OCI-LY7 (cell line): Measurements from ENCODE around the gene FBXO31. TPM values are rescaled to one million over a fixed set of nuclear protein-coding genes. Genes with fewer than 3 reads are reported as not detected.
"Not testable (repeated sequence)": the region's sequence is repeated elsewhere in the genome, so short reads cannot be mapped to it uniquely, and the experiment has no call there.

Experiments
- BruUV-seq: library from RNA; stranded (reverse); fragments of 400-500 nt; replicated peaks from 2 replicates; lab custom pipeline; 2021; lab: Mats Ljungman, UMichigan
- CTCF ChIA-PET: fragments of 300-600 bp; sonication (Branson Sonifier 250); formaldehyde crosslinking; loops from one replicate; lab custom pipeline; 2022; ENCODE audit warnings: antibody characterized with exemption; ENCODE audit not compliant: unreplicated experiment; lab: Charles Lee
- POLR2A ChIA-PET: fragments of 300-600 bp; sonication (Branson Sonifier 250); formaldehyde crosslinking; loops from one replicate; lab custom pipeline; 2022; ENCODE audit warnings: antibody characterized with exemption; lab: Charles Lee
- DNase-seq: peaks from one replicate; pipeline ENCODE4 v3.0.0-alpha.2; 2015; ENCODE audit warnings: low spot score
- H2AFZ ChIP-seq: fragments of 200-600 bp; sonication (generic), shearing (Covaris generic); 2 replicates; pipeline ENCODE4 v1.6.1; 2014; ENCODE audit warnings: mild to moderate bottlenecking, antibody characterized with exemption, low read length, moderate library complexity
- H3K27ac ChIP-seq: fragments of 200-600 bp; sonication (generic); 2 replicates; pipeline ENCODE4 v1.5.1; 2014; ENCODE audit warnings: mixed run types, low read depth, mild to moderate bottlenecking, moderate library complexity, low read length, inconsistent platforms; ENCODE audit not compliant: poor library complexity, severe bottlenecking
- H3K36me3 ChIP-seq: fragments of 200-600 bp; sonication (generic); 2 replicates; pipeline ENCODE4 v1.6.1; 2014; ENCODE audit warnings: mild to moderate bottlenecking, antibody characterized with exemption, low read length, moderate library complexity, mixed read lengths; ENCODE audit not compliant: insufficient read depth
- H3K4me1 ChIP-seq: fragments of 200-600 bp; sonication (generic); 2 replicates; pipeline ENCODE4 v1.5.1; 2014; ENCODE audit warnings: mild to moderate bottlenecking, low read length; ENCODE audit not compliant: insufficient read depth, poor library complexity, severe bottlenecking
- H3K4me2 ChIP-seq: fragments of 200-600 bp; sonication (generic); 2 replicates; pipeline ENCODE4 v1.6.1; 2014; ENCODE audit warnings: mild to moderate bottlenecking, low read length
- H3K4me3 ChIP-seq: fragments of 200-600 bp; sonication (generic); 2 replicates; pipeline ENCODE4 v1.5.1; 2014; ENCODE audit warnings: mild to moderate bottlenecking, low read depth, low read length; ENCODE audit not compliant: poor library complexity, severe bottlenecking
- H3K79me2 ChIP-seq: fragments of 200-600 bp; sonication (generic); 2 replicates; pipeline ENCODE4 v1.6.1; 2016; ENCODE audit warnings: low read depth, mild to moderate bottlenecking, low read length, moderate library complexity, mixed read lengths; ENCODE audit not compliant: insufficient read depth
- H3K9me2 ChIP-seq: fragments of 200-600 bp; sonication (generic); 2 replicates; pipeline ENCODE4 v1.6.1; 2016; ENCODE audit warnings: mild to moderate bottlenecking, low read length, mixed read lengths; ENCODE audit not compliant: insufficient read depth
- H3K9me3 ChIP-seq: fragments of 200-600 bp; sonication (generic); 2 replicates; pipeline ENCODE4 v1.6.1; 2014; ENCODE audit warnings: mild to moderate bottlenecking, mixed run types, low read length, mixed read lengths
- H4K20me1 ChIP-seq: fragments of 200-600 bp; sonication (generic); 2 replicates; pipeline ENCODE4 v1.6.1; 2014; ENCODE audit warnings: mild to moderate bottlenecking, antibody characterized with exemption, low read length, moderate library complexity, mixed read lengths; ENCODE audit not compliant: insufficient read depth
- EZH2phosphoT487 ChIP-seq: fragments of 200-600 bp; sonication (generic); IDR thresholded peaks from 2 replicates; pipeline ENCODE4 v1.6.1; 2018; ENCODE audit warnings: low read depth, borderline replicate concordance, mild to moderate bottlenecking, mixed run types, antibody characterized with exemption, low read length, moderate library complexity, mixed read lengths
- intact Hi-C: fragments of 100-400 bp; cut with micrococcal nuclease; formaldehyde crosslinking; loops from one replicate; pipeline ENCODE4 v1.10.0; 2022; ENCODE audit not compliant: unreplicated experiment
- total RNA-seq, 2 experiments: library from RNA; depleted of rRNA in 1 of 2; stranded (reverse); fragments of >200 nt in 1 of 2; shearing (Covaris generic) in 1 of 2; gene quantifications; 2 replicates each; pipeline ENCODE4 v1.2.3, GENCODE V29; 2014 to 2022
- TF ChIP-seq, protein P1 (sequence below): fragments of 200-600 bp; sonication (generic); conservative IDR thresholded peaks from 2 replicates; pipeline ENCODE4 v1.5.1; 2014; ENCODE audit warnings: mild to moderate bottlenecking, antibody characterized with exemption, low read length, moderate library complexity, mixed read lengths

FBXO31 gene
- total RNA-seq, 2 experiments from 2014 or later, result 26.0 to 32.4 TPM

DNA sequence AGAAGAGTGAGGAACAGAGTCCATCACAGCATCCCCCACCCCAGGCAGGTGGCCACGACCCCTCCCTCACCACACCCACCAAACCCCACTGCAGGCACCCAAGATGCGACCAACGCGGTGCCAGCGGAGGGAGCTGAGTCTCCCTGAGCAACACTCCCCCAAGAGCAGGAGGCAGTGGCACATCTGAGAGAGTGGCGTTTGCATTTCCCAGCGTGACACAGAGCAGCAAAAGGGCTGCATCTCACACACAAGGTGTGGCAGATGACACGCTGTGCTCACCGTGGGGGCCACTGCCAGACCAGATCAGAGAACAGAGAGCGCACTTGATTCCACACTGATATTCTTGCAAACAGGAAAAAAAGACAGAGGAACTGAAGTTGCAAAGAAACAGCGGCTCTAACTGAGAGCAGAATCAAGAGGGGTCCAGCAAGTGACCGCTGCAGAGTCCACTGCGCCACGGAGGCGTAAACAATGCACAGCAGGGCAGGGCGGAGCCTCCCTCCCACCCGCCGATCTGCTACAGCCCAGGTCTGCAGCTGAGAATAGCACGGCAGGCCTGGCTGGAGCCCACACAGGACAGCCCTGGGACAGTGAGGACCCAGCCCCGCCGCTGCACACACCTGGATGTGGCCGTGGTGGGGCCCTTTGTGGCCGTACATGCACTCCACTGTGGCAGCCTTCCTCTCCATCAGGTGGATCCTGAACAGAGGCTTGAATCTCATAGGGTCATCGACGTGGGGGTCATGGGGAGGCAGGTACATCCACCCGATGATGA is 40.4 kb downstream of the FBXO31 start:
- Histone ChIP-seq H3K4me2 (no peak overlapping the region), H3K4me3 (no peak overlapping the region), H3K9me3 (no peaks in the 10 kb centered on the region), H2AFZ (no peak overlapping the region), H3K79me2 (no peaks in the 10 kb centered on the region), H3K27ac (no peak overlapping the region), H3K4me1 (no peaks in the 10 kb centered on the region), H4K20me1 (no peaks in the 10 kb centered on the region), H3K36me3 (peaks cover 46% of the 10 kb centered on the region), H3K9me2 (no peaks in the 10 kb centered on the region)
- no peak for TF ChIP-seq EZH2phosphoT487
- TF ChIP-seq, protein P1, sequence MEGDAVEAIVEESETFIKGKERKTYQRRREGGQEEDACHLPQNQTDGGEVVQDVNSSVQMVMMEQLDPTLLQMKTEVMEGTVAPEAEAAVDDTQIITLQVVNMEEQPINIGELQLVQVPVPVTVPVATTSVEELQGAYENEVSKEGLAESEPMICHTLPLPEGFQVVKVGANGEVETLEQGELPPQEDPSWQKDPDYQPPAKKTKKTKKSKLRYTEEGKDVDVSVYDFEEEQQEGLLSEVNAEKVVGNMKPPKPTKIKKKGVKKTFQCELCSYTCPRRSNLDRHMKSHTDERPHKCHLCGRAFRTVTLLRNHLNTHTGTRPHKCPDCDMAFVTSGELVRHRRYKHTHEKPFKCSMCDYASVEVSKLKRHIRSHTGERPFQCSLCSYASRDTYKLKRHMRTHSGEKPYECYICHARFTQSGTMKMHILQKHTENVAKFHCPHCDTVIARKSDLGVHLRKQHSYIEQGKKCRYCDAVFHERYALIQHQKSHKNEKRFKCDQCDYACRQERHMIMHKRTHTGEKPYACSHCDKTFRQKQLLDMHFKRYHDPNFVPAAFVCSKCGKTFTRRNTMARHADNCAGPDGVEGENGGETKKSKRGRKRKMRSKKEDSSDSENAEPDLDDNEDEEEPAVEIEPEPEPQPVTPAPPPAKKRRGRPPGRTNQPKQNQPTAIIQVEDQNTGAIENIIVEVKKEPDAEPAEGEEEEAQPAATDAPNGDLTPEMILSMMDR, result no peak
- no peak for DNase-seq
- CTCF ChIA-PET, result no interaction called here
- BruUV-seq, result no TSS peak
- intact Hi-C loops, result no loop called here
- POLR2A ChIA-PET, result no interaction called here

DNA sequence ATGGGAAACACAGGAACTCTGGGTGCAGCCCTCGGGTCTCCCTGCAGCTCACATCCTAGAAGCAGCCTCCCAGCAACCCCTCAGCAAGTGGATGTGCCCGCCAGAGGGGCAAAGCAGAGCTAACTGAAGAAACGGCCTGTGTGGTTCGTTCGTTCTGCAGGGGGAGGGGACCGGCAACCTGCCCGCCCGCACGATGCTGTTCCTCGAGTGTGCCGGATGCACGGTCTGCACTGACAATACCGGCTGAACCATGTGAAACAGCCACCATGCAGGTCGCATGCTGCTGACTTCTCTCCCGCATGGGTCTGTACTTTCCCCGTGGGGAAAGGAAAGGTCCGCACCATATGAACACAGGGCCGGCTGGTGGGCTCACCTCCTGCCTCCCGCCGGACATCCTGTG is 41.1 kb downstream of the FBXO31 start:
- Histone ChIP-seq H3K9me3 (no peaks in the 10 kb centered on the region), H3K4me2 (no peak overlapping the region), H3K9me2 (no peaks in the 10 kb centered on the region), H3K27ac (no peak overlapping the region), H3K4me1 (no peaks in the 10 kb centered on the region), H4K20me1 (no peaks in the 10 kb centered on the region), H2AFZ (no peak overlapping the region), H3K36me3 (peaks cover 46% of the 10 kb centered on the region), H3K4me3 (no peak overlapping the region), H3K79me2 (no peaks in the 10 kb centered on the region)
- ChIA-PET CTCF (no interaction called here), POLR2A (no interaction called here)
- intact Hi-C loops, result no loop called here
- BruUV-seq, result no TSS peak
- no peak for TF ChIP-seq EZH2phosphoT487
- TF ChIP-seq, protein P1, result no peak
- no peak for DNase-seq

DNA sequence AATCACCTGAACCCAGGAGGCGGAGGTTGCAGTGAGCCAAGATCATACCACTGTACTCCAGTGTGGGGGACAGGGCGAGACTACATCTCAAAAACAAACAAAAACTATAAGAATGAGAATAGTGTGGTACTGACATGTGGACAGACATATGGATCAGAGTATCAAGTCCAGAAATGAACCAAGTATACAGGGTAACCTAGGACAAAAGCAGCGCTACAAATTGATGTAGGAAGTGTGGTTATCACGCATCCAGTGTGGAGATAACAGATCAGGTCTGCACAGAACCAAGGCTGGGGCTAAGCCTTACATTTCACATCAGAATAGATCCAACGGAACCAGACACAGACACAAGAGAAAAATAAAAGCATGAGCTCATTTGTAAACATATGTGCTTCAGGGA is 43.4 kb downstream of the FBXO31 start:
- Histone ChIP-seq H3K4me1 (no peaks in the 10 kb centered on the region), H4K20me1 (no peaks in the 10 kb centered on the region)
- CTCF ChIA-PET, result no interaction called here

DNA sequence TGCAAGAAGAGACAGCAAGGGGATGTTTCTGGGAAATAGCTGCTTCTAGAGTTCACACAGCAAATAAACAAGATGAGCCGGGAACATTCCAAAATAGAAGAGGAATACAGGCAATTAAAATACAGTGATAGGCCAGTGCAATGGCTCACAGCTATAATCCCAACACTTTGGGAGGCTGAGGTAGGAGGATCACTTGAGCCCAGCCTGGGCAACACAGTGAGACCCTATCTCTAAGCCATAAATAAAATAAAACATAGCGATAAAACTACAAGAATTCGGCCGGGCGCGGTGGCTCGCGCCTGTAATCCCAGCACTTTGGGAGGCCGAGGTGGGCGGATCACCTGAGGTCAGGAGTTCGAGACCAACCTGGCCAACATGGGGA is 43.9 kb downstream of the FBXO31 start:
- intact Hi-C loops, H2AFZ ChIP-seq, H3K9me3 ChIP-seq, H3K4me3 ChIP-seq, H3K4me1 ChIP-seq, DNase-seq, CTCF ChIA-PET, H3K4me2 ChIP-seq, H4K20me1 ChIP-seq, H3K9me2 ChIP-seq, H3K79me2 ChIP-seq, H3K27ac ChIP-seq, BruUV-seq, POLR2A ChIA-PET: not testable (repeated sequence)
- H3K36me3 ChIP-seq, result peaks cover 45% of the 10 kb centered on the region

More for the DNA sequence above, 43.4 kb downstream of the FBXO31 start:
- Histone ChIP-seq H3K36me3 (peaks cover 42% of the 10 kb centered on the region), H3K4me3 (no peak overlapping the region), H3K9me2 (no peaks in the 10 kb centered on the region), H3K79me2 (no peaks in the 10 kb centered on the region), H2AFZ (no peak overlapping the region), H3K27ac (no peak overlapping the region), H3K9me3 (no peaks in the 10 kb centered on the region), H3K4me2 (no peak overlapping the region)
- DNase-seq, result no peak
- intact Hi-C loops, result no loop called here
- POLR2A ChIA-PET, result no interaction called here
- TF ChIP-seq EZH2phosphoT487, result no peak
- TF ChIP-seq, protein P1, result no peak
- no TSS peak for BruUV-seq
